ENCODE results near the gene PODN. TPM values are rescaled to one million over a fixed set of nuclear protein-coding genes. Genes with fewer than 3 reads are reported as not detected.
A peak's percentile ranks its signal among the peaks of the same experiment; 100 is the strongest.

The PODN gene, protein sequence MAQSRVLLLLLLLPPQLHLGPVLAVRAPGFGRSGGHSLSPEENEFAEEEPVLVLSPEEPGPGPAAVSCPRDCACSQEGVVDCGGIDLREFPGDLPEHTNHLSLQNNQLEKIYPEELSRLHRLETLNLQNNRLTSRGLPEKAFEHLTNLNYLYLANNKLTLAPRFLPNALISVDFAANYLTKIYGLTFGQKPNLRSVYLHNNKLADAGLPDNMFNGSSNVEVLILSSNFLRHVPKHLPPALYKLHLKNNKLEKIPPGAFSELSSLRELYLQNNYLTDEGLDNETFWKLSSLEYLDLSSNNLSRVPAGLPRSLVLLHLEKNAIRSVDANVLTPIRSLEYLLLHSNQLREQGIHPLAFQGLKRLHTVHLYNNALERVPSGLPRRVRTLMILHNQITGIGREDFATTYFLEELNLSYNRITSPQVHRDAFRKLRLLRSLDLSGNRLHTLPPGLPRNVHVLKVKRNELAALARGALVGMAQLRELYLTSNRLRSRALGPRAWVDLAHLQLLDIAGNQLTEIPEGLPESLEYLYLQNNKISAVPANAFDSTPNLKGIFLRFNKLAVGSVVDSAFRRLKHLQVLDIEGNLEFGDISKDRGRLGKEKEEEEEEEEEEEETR
- total RNA-seq (10 to 100 TPM in 6 of 9 donors, 1 to 10 TPM in 2, under 1 TPM in 1; 0.78 to 22.7 (median 13.3) TPM), polyA plus RNA-seq (10 to 100 TPM in 2 of 3 donors, 1 to 10 TPM in 1; 6.4 to 45.4 (median 22.0) TPM)
- long read RNA-seq, donor 1: 0 reads
- long read RNA-seq, donor 2: 0 reads
- long read RNA-seq, donor 3: 0 reads
- long read RNA-seq, donor 4, partial matches to known transcripts: 1 of 1 reads
- long read RNA-seq, donor 4, other reads (novel, unspliced or antisense): 0 of 1 reads
- long read RNA-seq, donor 5, transcript PODN-201 (11 exons, 3,010 nt): major isoform, 11 of 14 reads
- long read RNA-seq, donor 5, partial matches to known transcripts: 2 of 14 reads
- long read RNA-seq, donor 5, other reads (novel, unspliced or antisense): 1 of 14 reads
- long read RNA-seq, donor 6, partial matches to known transcripts: 2 of 3 reads
- long read RNA-seq, donor 6, other reads (novel, unspliced or antisense): 1 of 3 reads
- long read RNA-seq, donor 7: 0 reads
- long read RNA-seq, donor 8, partial matches to known transcripts: 0 of 1 reads
- long read RNA-seq, donor 8, other reads (novel, unspliced or antisense): 0 of 1 reads
- long read RNA-seq, donor 9: 0 reads
- long read RNA-seq, donor 10: 0 reads

- H3K36me3 ChIP-seq (replicated peaks in 1 of 2): no peaks in the 10 kb centered on the region
- peak within 1 kb of the TSS in 2 of 5 donors; percentile 24 to 62 for H3K27ac ChIP-seq
- intact Hi-C loops (cut with DNase I): no loop called here
- no peak for TF ChIP-seq CTCF (IDR thresholded peaks at IDR 0.05)
- no peak for TF ChIP-seq POLR2A (IDR thresholded peaks at IDR 0.05)
- DNase-seq: peak in 2 of 7 donors; percentile 25 to 29
- WGBS, 4 donors: 1 to 6% (median 2%) methylated on average over 19 to 73 of the region's 73 CpGs
- peak within 1 kb of the TSS in 2 of 4 donors; percentile 9 to 62 for H3K4me3 ChIP-seq
- peaks cover 8 to 16% of the 10 kb centered on the region in 2 donors for H3K4me1 ChIP-seq (replicated peaks in 1 of 2)
- no peaks in the 10 kb centered on the region for H3K9me3 ChIP-seq (replicated peaks in 1 of 3)
- peaks cover 13% of the 10 kb centered on the region for H3K27me3 ChIP-seq
Observed at GRCh38 chr1:53061859-53062707, at the start of gene PODN. PODN (plus strand) TSS chr1:53062213; CDS start chr1:53069856, 7,643 bp downstream.

GRCh38 chr1:53014791-53015507 is 47.1 kb upstream of the PODN start:
- 1 to 3% (median 2%) methylated on average over 9 of the region's 9 CpGs for WGBS, 4 donors
- peak; percentile 76 to 88 (median 81) for DNase-seq
- Histone ChIP-seq H3K9me3 (replicated peaks in 1 of 3) (no peaks in the 10 kb centered on the region), H3K4me1 (replicated peaks in 1 of 2) (peaks cover 5 to 17% of the 10 kb centered on the region in 2 donors), H3K4me3 (peak overlapping the region in 2 of 4 donors; percentile 38 to 68), H3K27me3 (no peaks in the 10 kb centered on the region), H3K36me3 (replicated peaks in 1 of 2) (no peaks in the 10 kb centered on the region), H3K27ac (peak overlapping the region in 2 of 5 donors; percentile 7 to 54)
- TF ChIP-seq POLR2A (IDR thresholded peaks at IDR 0.05): peak in 1 of 2 donors; percentile 25
- no peak for TF ChIP-seq CTCF (IDR thresholded peaks at IDR 0.05)
- intact Hi-C loops (cut with DNase I): no loop called here

DNA sequence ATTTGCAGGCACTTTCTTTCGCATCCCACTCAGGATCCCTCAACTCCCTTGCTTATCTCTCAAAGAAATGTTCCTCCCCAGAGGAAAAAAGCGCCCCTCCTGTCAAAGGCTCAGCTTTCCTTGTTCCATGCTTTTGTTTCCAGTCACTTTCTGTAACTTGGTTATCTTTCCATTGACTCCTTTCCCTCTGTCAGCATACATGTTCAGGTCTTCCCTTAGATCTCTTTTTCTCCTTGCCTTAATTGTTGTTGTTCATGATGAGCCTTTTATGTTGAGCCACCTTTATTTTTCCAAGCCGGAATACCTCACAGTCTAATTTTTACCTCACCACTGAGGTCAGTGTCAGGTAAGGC is 46.5 kb upstream of the PODN start:
- intact Hi-C loops (cut with DNase I): no loop called here
- H3K27ac ChIP-seq: no peak overlapping the region
- H3K36me3 ChIP-seq (replicated peaks in 1 of 2): no peaks in the 10 kb centered on the region
- TF ChIP-seq POLR2A (IDR thresholded peaks at IDR 0.05) (no peak), CTCF (IDR thresholded peaks at IDR 0.05) (no peak)
- 16 to 30% (median 26%) methylated on average over 3 of the region's 3 CpGs for WGBS, 4 donors
- no peaks in the 10 kb centered on the region for H3K27me3 ChIP-seq
- H3K4me3 ChIP-seq: peak overlapping the region in 2 of 4 donors; percentile 38 to 68
- no peaks in the 10 kb centered on the region for H3K9me3 ChIP-seq (replicated peaks in 1 of 3)
- DNase-seq: no peak
- peaks cover 5 to 17% of the 10 kb centered on the region in 2 donors for H3K4me1 ChIP-seq (replicated peaks in 1 of 2)
